ACC112 (cell line): ENCODE measurements around the gene KDM4B.

ENCODE experiments used
- H2AFZ ChIP-seq: fragments of 200-600 bp; sonication (generic); one replicate; pipeline ENCODE4 v1.6.0; 2017; ENCODE audit warnings: antibody characterized with exemption, low read length; ENCODE audit not compliant: unreplicated experiment
- H3K27ac ChIP-seq: fragments of 200-600 bp; sonication (generic); 2 replicates; pipeline ENCODE4 v1.5.1; 2014; ENCODE audit warnings: low read depth, mild to moderate bottlenecking, antibody characterized with exemption, low read length, moderate library complexity
- H3K27me3 ChIP-seq: fragments of 200-600 bp; sonication (generic); 2 replicates; pipeline ENCODE4 v1.6.1; 2014; ENCODE audit warnings: mild to moderate bottlenecking, antibody characterized with exemption, low read length, moderate library complexity, mixed read lengths; ENCODE audit not compliant: insufficient read depth
- H3K36me3 ChIP-seq: fragments of 200-600 bp; sonication (generic); 2 replicates; pipeline ENCODE4 v1.6.1; 2016; ENCODE audit warnings: mild to moderate bottlenecking, antibody characterized with exemption, low read length, moderate library complexity, mixed read lengths; ENCODE audit not compliant: insufficient read depth
- H3K4me1 ChIP-seq: fragments of 200-600 bp; sonication (generic); one replicate; pipeline ENCODE4 v1.6.1; 2016; ENCODE audit warnings: low read length, mixed read lengths; ENCODE audit not compliant: insufficient read depth, unreplicated experiment, control insufficient read depth
- H3K4me3 ChIP-seq: fragments of 200-600 bp; sonication (generic); 2 replicates; pipeline ENCODE4 v1.5.1; 2014; ENCODE audit warnings: mild to moderate bottlenecking, low read depth, low read length
- H3K79me2 ChIP-seq: fragments of 200-600 bp; sonication (generic); one replicate; pipeline ENCODE4 v1.6.0; 2016; ENCODE audit warnings: low read length; ENCODE audit not compliant: control insufficient read depth, unreplicated experiment, insufficient read depth

Gene KDM4B

GRCh38 chr19:5172859-5173630 is 204.1 kb downstream of the KDM4B start:
- H3K27ac ChIP-seq, result peak overlapping the region; percentile 90
- no peak overlapping the region for H3K4me3 ChIP-seq
- H2AFZ ChIP-seq, result no peak overlapping the region
- peaks cover 9% of the 10 kb centered on the region for H3K4me1 ChIP-seq
- H3K36me3 ChIP-seq, result no peaks in the 10 kb centered on the region
- H3K27me3 ChIP-seq, result no peaks in the 10 kb centered on the region
- no peaks in the 10 kb centered on the region for H3K79me2 ChIP-seq

DNA sequence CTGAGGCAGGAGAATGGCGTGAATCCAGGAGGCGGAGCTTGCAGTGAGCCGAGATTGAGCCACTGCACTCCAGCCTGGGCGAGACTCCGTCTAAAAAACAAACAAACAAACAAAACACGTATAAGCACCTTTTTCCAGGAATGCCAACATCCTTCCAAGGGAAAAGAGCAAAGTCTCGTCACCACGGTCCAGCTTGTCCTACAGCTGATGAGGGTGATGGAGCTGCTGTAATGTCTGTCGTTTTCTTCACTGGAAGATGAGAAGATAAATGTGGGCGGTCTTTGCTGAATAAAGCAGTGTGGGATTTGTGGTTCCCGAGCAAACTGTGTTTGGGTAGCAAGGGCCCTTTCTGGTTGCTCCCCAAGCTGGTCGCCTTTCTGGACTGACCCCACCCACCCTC is 205.1 kb downstream of the KDM4B start:
- Histone ChIP-seq H2AFZ (no peak overlapping the region), H3K79me2 (no peaks in the 10 kb centered on the region), H3K27me3 (no peaks in the 10 kb centered on the region), H3K27ac (peak overlapping the region; percentile 90), H3K36me3 (no peaks in the 10 kb centered on the region), H3K4me3 (no peak overlapping the region), H3K4me1 (peaks cover 9% of the 10 kb centered on the region)

- Histone ChIP-seq H3K36me3 (no peaks in the 10 kb centered on the region), H3K27me3 (no peaks in the 10 kb centered on the region), H3K4me3 (no peak overlapping the region), H3K79me2 (no peaks in the 10 kb centered on the region), H3K27ac (peak overlapping the region; percentile 77; the same call in 1 of the 2 replicates), H3K4me1 (peaks cover 9% of the 10 kb centered on the region), H2AFZ (no peak overlapping the region)
Observed at GRCh38 chr19:5177745-5178450, 209.0 kb downstream of the KDM4B start.

DNA sequence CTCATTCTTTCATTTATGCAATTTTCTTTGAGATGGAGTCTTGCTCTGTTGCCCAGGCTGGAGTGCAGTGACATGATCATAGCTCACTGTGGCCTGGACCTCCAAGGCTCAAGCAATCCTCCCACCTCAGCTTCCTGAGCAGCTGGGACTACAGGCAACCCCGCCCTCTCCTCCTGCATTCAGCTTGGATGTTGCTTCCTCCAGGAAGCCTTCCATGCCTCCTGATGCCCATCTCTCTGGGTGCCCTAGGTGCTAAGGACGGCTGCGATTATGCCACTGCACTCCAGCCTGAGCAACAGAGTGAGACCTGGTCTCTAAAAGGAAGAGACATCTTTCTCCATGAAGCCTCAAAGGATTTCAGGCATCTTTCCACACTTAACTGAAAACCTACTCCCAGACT is 209.9 kb downstream of the KDM4B start:
- Histone ChIP-seq H3K27me3 (no peaks in the 10 kb centered on the region), H3K27ac (no peak overlapping the region), H3K79me2 (no peaks in the 10 kb centered on the region), H2AFZ (no peak overlapping the region), H3K4me1 (peaks cover 9% of the 10 kb centered on the region), H3K36me3 (no peaks in the 10 kb centered on the region), H3K4me3 (no peak overlapping the region)

DNA sequence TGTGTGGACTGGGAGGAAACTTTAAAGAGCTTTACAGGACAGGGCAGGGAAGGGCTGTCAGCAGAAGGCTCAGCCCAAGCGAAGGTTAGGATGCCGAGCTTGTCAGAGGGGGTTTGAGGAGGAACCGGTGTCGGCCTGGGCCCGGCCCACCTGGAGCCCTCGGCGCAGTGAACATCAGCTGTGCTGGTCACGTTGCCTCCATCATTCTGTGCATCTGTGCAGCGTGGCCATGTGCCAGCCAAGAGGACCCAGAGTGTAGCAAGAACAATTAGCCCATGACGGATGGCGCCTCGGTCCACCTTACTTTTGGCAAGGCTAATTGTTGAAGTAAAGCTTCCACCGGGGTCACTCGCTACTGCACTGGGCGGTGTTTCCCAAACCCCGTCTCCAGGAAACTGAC is 210.3 kb downstream of the KDM4B start:
- Histone ChIP-seq H3K79me2 (no peaks in the 10 kb centered on the region), H3K4me1 (peaks cover 9% of the 10 kb centered on the region), H3K27ac (no peak overlapping the region), H3K27me3 (no peaks in the 10 kb centered on the region), H3K36me3 (no peaks in the 10 kb centered on the region), H2AFZ (no peak overlapping the region), H3K4me3 (no peak overlapping the region)

DNA sequence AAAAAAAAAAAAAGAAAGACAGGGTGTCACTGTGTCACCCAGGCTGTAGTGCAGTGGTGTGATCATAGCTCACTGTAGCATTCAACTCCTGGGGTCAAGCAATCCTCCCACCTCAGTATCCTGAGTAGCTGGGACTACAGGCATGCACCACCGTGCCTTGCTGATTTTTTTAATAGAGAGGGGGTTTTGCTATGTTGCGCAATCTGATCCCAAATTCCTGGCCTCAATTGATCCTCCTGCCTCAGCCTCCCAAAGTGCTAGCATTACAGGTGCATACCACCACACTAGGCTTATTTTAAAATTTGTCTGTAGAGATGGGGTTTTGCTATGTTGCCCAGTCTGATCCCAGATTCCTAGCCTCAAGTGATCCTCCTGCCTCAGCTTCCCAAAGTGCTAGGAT is 212.4 kb downstream of the KDM4B start:
- Histone ChIP-seq H3K27ac (no peak overlapping the region), H3K4me1 (peaks cover 13% of the 10 kb centered on the region), H3K4me3 (no peak overlapping the region), H2AFZ (no peak overlapping the region), H3K79me2 (no peaks in the 10 kb centered on the region), H3K36me3 (no peaks in the 10 kb centered on the region), H3K27me3 (no peaks in the 10 kb centered on the region)

DNA sequence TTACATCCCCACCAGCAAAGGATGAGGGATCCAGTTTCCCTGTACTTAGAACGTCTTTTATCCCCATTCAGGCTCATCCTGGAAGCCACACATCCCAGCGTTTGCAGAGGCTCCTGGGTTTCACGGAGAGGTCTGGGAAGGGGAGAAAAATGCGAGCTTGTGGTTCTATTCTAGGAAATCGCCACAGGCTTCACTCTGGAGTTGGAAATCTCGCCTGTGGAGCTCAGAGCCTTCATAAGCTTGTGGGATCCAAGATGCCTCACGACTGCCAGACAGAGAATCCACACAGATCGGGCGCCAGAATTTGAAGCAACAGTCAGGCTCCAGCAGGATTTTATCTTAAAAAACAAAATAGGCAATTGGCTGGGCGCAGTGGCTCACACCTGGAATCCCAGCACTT is 213.8 kb downstream of the KDM4B start:
- Histone ChIP-seq H3K4me3 (no peak overlapping the region), H3K79me2 (no peaks in the 10 kb centered on the region), H3K36me3 (no peaks in the 10 kb centered on the region), H2AFZ (no peak overlapping the region), H3K27me3 (no peaks in the 10 kb centered on the region), H3K27ac (no peak overlapping the region), H3K4me1 (peaks cover 6% of the 10 kb centered on the region)

GRCh38 chr19:5183616-5184015 is 214.7 kb downstream of the KDM4B start:
- Histone ChIP-seq H3K27ac (no peak overlapping the region), H3K36me3 (no peaks in the 10 kb centered on the region), H3K79me2 (no peaks in the 10 kb centered on the region), H3K27me3 (no peaks in the 10 kb centered on the region), H3K4me1 (peaks cover 5% of the 10 kb centered on the region), H3K4me3 (no peak overlapping the region), H2AFZ (no peak overlapping the region)

DNA sequence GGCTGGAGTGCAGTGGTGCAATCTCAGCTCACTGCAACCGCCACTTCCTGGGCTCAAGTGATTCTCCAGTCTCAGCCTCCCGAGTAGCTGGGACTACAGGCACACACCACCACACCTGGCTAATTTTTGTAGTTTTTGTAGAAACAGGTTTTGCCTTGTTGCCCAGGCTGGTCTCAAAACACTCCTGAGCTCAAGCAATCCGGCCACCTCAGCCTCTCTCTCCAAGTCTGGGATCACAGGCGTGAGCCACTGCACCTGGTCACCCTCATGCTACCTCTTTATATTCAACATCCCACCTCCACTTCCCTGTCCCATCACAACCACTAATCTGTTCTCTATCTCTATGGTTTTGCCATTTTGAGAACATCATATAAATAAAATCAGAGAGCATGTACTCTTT is 216.0 kb downstream of the KDM4B start:
- Histone ChIP-seq H3K4me1 (peaks cover 5% of the 10 kb centered on the region), H3K4me3 (no peak overlapping the region), H3K27ac (no peak overlapping the region), H3K36me3 (no peaks in the 10 kb centered on the region), H2AFZ (no peak overlapping the region), H3K79me2 (no peaks in the 10 kb centered on the region), H3K27me3 (no peaks in the 10 kb centered on the region)

GRCh38 chr19:5186293-5187050 is 217.6 kb downstream of the KDM4B start:
- Histone ChIP-seq H3K27ac (no peak overlapping the region), H3K4me3 (no peak overlapping the region), H3K27me3 (no peaks in the 10 kb centered on the region), H2AFZ (no peak overlapping the region), H3K79me2 (no peaks in the 10 kb centered on the region), H3K4me1 (peaks cover 5% of the 10 kb centered on the region), H3K36me3 (no peaks in the 10 kb centered on the region)
